ENCODE data around the gene LMBR1. TPM values are rescaled to one million over a fixed set of nuclear protein-coding genes. Genes with fewer than 3 reads are reported as not detected.
"Not testable (repeated sequence)": the region's sequence is repeated elsewhere in the genome, so short reads cannot be mapped to it uniquely, and the experiment has no call there.

LMBR1 gene
- total RNA-seq, 1 experiment from 2014 or later, result 91.1 TPM

DNA sequence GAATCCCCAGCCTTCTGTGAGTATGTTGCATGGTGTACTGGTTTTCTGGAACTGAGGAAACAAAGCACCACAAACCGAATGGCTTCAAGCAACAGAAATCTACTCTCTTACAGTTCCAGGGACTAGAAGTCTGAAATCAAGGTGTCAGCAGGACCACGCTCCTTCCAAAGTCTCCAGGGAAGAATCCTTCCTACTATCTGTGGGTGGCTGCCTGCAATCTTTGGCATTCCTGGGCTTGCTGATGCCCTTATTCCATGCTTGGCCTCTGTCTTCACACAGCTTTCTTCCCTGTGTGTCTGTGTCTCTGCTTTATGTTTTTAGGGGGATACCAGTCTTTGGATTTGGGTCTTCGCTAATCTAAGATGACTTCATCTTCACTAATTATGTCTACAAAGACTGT is 81.3 kb downstream of the LMBR1 start:
- intact Hi-C loops (cut with micrococcal nuclease; ENCODE audit: unreplicated experiment), result no loop called here
- no peaks in the 10 kb centered on the region for H3K4me1 Mint-ChIP-seq (ENCODE audit: low read depth, unreplicated experiment)
- DNase-seq, result no peak
- CTCF ChIA-PET, result no interaction called here
- TF ChIP-seq CTCF (IDR thresholded peaks at IDR 0.05; ENCODE audit: unreplicated experiment), result no peak
- no peak overlapping the region for H3K27ac Mint-ChIP-seq (ENCODE audit: unreplicated experiment)
- H3K27me3 Mint-ChIP-seq (ENCODE audit: unreplicated experiment), result no peaks in the 10 kb centered on the region
- no TSS peak for BruUV-seq (replicated peaks)
- no peak overlapping the region for H3K4me3 Mint-ChIP-seq (ENCODE audit: low read depth, unreplicated experiment)
- no peaks in the 10 kb centered on the region for H3K36me3 Mint-ChIP-seq (ENCODE audit: insufficient read depth, unreplicated experiment)
- no peaks in the 10 kb centered on the region for H3K9me3 Mint-ChIP-seq (ENCODE audit: low read depth, unreplicated experiment)

DNA sequence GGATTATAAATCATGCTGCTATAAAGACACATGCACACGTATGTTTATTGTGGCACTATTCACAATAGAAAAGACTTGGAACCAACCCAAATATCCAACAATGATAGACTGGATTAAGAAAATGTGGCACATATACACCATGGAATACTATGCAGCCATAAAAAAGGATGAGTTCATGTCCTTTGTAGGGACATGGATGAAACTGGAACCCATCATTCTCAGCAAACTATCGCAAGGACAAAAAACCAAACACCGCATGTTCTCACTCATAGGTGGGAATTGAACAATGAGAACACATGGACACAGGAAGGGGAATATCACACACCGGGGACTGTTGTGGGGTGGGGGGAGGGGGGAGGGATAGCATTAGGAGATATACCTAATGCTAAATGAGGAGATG is 89.3 kb downstream of the LMBR1 start:
- H3K27me3 Mint-ChIP-seq (ENCODE audit: unreplicated experiment); CTCF ChIA-PET; H3K4me1 Mint-ChIP-seq (ENCODE audit: low read depth, unreplicated experiment); H3K27ac Mint-ChIP-seq (ENCODE audit: unreplicated experiment); BruUV-seq (replicated peaks); DNase-seq; H3K4me3 Mint-ChIP-seq (ENCODE audit: low read depth, unreplicated experiment); H3K9me3 Mint-ChIP-seq (ENCODE audit: low read depth, unreplicated experiment); H3K36me3 Mint-ChIP-seq (ENCODE audit: insufficient read depth, unreplicated experiment); intact Hi-C loops (cut with micrococcal nuclease; ENCODE audit: unreplicated experiment): not testable (repeated sequence)

- no peak for DNase-seq
- CTCF ChIA-PET, result no interaction called here
- Mint-ChIP-seq H3K9me3 (ENCODE audit: low read depth, unreplicated experiment) (no peaks in the 10 kb centered on the region), H3K4me3 (ENCODE audit: low read depth, unreplicated experiment) (no peak overlapping the region), H3K27me3 (ENCODE audit: unreplicated experiment) (no peaks in the 10 kb centered on the region), H3K27ac (ENCODE audit: unreplicated experiment) (no peak overlapping the region), H3K36me3 (ENCODE audit: insufficient read depth, unreplicated experiment) (peaks cover 4% of the 10 kb centered on the region), H3K4me1 (ENCODE audit: low read depth, unreplicated experiment) (no peaks in the 10 kb centered on the region)
- no TSS peak for BruUV-seq (replicated peaks)
- intact Hi-C loops (cut with micrococcal nuclease; ENCODE audit: unreplicated experiment), result no loop called here
- TF ChIP-seq CTCF (IDR thresholded peaks at IDR 0.05; ENCODE audit: unreplicated experiment), result no peak
Observed at GRCh38 chr7:156802214-156802613, 90.8 kb downstream of the LMBR1 start.

DNA sequence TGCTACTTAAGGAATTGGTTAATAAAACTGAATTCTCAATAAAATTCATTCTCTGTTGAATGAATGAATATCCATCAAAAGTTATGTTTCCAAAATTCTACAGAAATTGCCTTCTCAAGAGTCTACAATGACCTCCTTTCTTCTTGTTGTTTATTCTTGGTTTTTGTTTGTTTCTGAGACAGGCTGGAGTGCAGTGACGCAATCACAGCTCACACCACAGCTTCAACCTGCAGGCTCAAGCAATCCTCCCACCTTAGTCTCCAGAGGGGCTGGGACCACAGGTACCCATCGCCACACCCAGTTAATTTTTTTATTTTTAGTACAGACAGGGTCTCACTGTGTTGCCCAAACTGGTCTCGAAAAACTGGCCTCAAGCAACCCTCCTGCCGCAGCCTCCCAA is 97.6 kb downstream of the LMBR1 start:
- CTCF ChIA-PET, result no interaction called here
- TF ChIP-seq CTCF (IDR thresholded peaks at IDR 0.05; ENCODE audit: unreplicated experiment), result no peak
- DNase-seq, result no peak
- no TSS peak for BruUV-seq (replicated peaks)
- Mint-ChIP-seq H3K4me3 (ENCODE audit: low read depth, unreplicated experiment) (no peak overlapping the region), H3K36me3 (ENCODE audit: insufficient read depth, unreplicated experiment) (no peaks in the 10 kb centered on the region), H3K27me3 (ENCODE audit: unreplicated experiment) (no peaks in the 10 kb centered on the region), H3K4me1 (ENCODE audit: low read depth, unreplicated experiment) (no peaks in the 10 kb centered on the region), H3K27ac (ENCODE audit: unreplicated experiment) (no peak overlapping the region), H3K9me3 (ENCODE audit: low read depth, unreplicated experiment) (no peaks in the 10 kb centered on the region)
- intact Hi-C loops (cut with micrococcal nuclease; ENCODE audit: unreplicated experiment), result no loop called here

GRCh38 chr7:156793334-156793733 is 99.6 kb downstream of the LMBR1 start:
- no peak for DNase-seq
- intact Hi-C loops (cut with micrococcal nuclease; ENCODE audit: unreplicated experiment), result no loop called here
- H3K4me3 Mint-ChIP-seq (ENCODE audit: low read depth, unreplicated experiment), result no peak overlapping the region
- no peaks in the 10 kb centered on the region for H3K36me3 Mint-ChIP-seq (ENCODE audit: insufficient read depth, unreplicated experiment)
- no peaks in the 10 kb centered on the region for H3K4me1 Mint-ChIP-seq (ENCODE audit: low read depth, unreplicated experiment)
- no peaks in the 10 kb centered on the region for H3K9me3 Mint-ChIP-seq (ENCODE audit: low read depth, unreplicated experiment)
- H3K27ac Mint-ChIP-seq (ENCODE audit: unreplicated experiment), result no peak overlapping the region
- no TSS peak for BruUV-seq (replicated peaks)
- no peak for TF ChIP-seq CTCF (IDR thresholded peaks at IDR 0.05; ENCODE audit: unreplicated experiment)
- CTCF ChIA-PET, result interaction anchor here (0.6 kb wide), 2 partner anchors 17 to 85 kb away, joined by 3 to 5 read pairs; no protein-coding TSS in a partner anchor
- no peaks in the 10 kb centered on the region for H3K27me3 Mint-ChIP-seq (ENCODE audit: unreplicated experiment)

Data from Calu3 (cell line).